8988T (cell line): ENCODE results near the gene GPRC5A.

ENCODE experiments used
- DNase-seq: peaks from one replicate; pipeline ENCODE4 v3.0.0; 2011

GPRC5A gene

GRCh38 chr12:12912711-12913110 lies 21.3 kb downstream of the GPRC5A start:
- DNase-seq: no peak

- DNase-seq: no peak
Measured at GRCh38 chr12:12915656-12916055, 24.3 kb downstream of the GPRC5A start.

- DNase-seq: no peak
Measured at GRCh38 chr12:12916135-12916944, 25.0 kb downstream of the GPRC5A start.

GRCh38 chr12:12917517-12917916 lies 26.2 kb downstream of the GPRC5A start:
- no peak for DNase-seq

- no peak for DNase-seq
Measured at GRCh38 chr12:12918781-12919389, 27.5 kb downstream of the GPRC5A start.

- DNase-seq: no peak
Measured at GRCh38 chr12:12919666-12920435, 28.5 kb downstream of the GPRC5A start.

GRCh38 chr12:12922191-12922616 lies 30.8 kb downstream of the GPRC5A start:
- DNase-seq: no peak

- no peak for DNase-seq
Measured at GRCh38 chr12:12922978-12923377, 31.6 kb downstream of the GPRC5A start.

GRCh38 chr12:12924169-12924568 lies 32.8 kb downstream of the GPRC5A start:
- no peak for DNase-seq

- no peak for DNase-seq
Measured at GRCh38 chr12:12925388-12925787, 34.0 kb downstream of the GPRC5A start.

GRCh38 chr12:12926571-12927071 lies 35.3 kb downstream of the GPRC5A start:
- DNase-seq: no peak

GRCh38 chr12:12927211-12928079 lies 36.1 kb downstream of the GPRC5A start:
- peak; percentile 37 for DNase-seq

- no peak for DNase-seq
Measured at GRCh38 chr12:12929696-12930095, 38.3 kb downstream of the GPRC5A start.

- no peak for DNase-seq
Measured at GRCh38 chr12:12930633-12931219, 39.4 kb downstream of the GPRC5A start.

GRCh38 chr12:12933742-12934141 lies 42.4 kb downstream of the GPRC5A start:
- no peak for DNase-seq

GRCh38 chr12:12934556-12934955 lies 43.2 kb downstream of the GPRC5A start:
- DNase-seq: no peak

- DNase-seq: no peak
Measured at GRCh38 chr12:12936983-12937491, 45.7 kb downstream of the GPRC5A start.

GRCh38 chr12:12938541-12938940 lies 47.2 kb downstream of the GPRC5A start:
- DNase-seq: no peak

- no peak for DNase-seq
Measured at GRCh38 chr12:12939888-12940287, 48.5 kb downstream of the GPRC5A start.

- DNase-seq: no peak
Measured at GRCh38 chr12:12941450-12942350, 50.3 kb downstream of the GPRC5A start.
